Keratinocyte (primary cell): ENCODE results near the gene UTP11. TPM values are rescaled to one million over a fixed set of nuclear protein-coding genes. Genes with fewer than 3 reads are reported as not detected.

Experiments
- DNase-seq: peaks from one replicate; pipeline ENCODE4 v3.0.0-alpha.2; 2011; ENCODE audit warnings: low read depth, missing footprints, low spot score
- FAIRE-seq: peaks from 2 replicates; lab custom pipeline; 2011; peaks lifted over from hg19 to GRCh38; lab: Jason Lieb, UNC
- H2AFZ ChIP-seq: 2 replicates; pipeline ENCODE4 v1.6.0; 2012; ENCODE audit warnings: low read length, control low read depth, inconsistent platforms; ENCODE audit not compliant: control insufficient read depth
- H3K27ac ChIP-seq: 2 replicates; pipeline ENCODE4 v1.5.1; 2011; ENCODE audit warnings: low read length; ENCODE audit not compliant: control insufficient read depth, insufficient read depth
- H3K27me3 ChIP-seq: 3 replicates; pipeline ENCODE4 v1.6.0; 2011; ENCODE audit warnings: low read length; ENCODE audit not compliant: control insufficient read depth, insufficient read depth; ENCODE audit errors: extremely low read depth
- H3K36me3 ChIP-seq, 2 experiments: 2 replicates in 1 of 2; 3 replicates in 1 of 2; pipeline ENCODE4 v1.5.1; 2011; ENCODE audit warnings: low read length in 2 of 2, mild to moderate bottlenecking in 1 of 2; ENCODE audit not compliant: control insufficient read depth in 2 of 2, insufficient read depth in 2 of 2; ENCODE audit errors: extremely low read depth in 1 of 2
- H3K4me1 ChIP-seq: 3 replicates; pipeline ENCODE4 v1.5.1; 2011; ENCODE audit warnings: low read length; ENCODE audit not compliant: control insufficient read depth, insufficient read depth; ENCODE audit errors: extremely low read depth
- H3K4me2 ChIP-seq: 3 replicates; pipeline ENCODE4 v1.6.0; 2011; ENCODE audit warnings: low read depth, low read length; ENCODE audit not compliant: control insufficient read depth, insufficient read depth; ENCODE audit errors: extremely low read depth
- H3K4me3 ChIP-seq, 3 experiments: fragments of 200-600 bp in 1 of 3; sonication (generic) in 1 of 3; 2 replicates in 2 of 3; 3 replicates in 1 of 3; pipeline ENCODE4 v1.5.1; 2011 to 2016; ENCODE audit warnings: low read length in 3 of 3, mild to moderate bottlenecking in 3 of 3, control low read depth in 2 of 3, inconsistent platforms in 1 of 3, low read depth in 1 of 3, mixed read lengths in 1 of 3, mixed run types in 1 of 3, moderate library complexity in 1 of 3; ENCODE audit not compliant: control insufficient read depth in 2 of 3, insufficient read depth in 2 of 3; ENCODE audit errors: extremely low read depth in 1 of 3
- H3K79me2 ChIP-seq: 2 replicates; pipeline ENCODE4 v1.6.0; 2012; ENCODE audit warnings: low read length; ENCODE audit not compliant: control insufficient read depth, insufficient read depth
- H3K9ac ChIP-seq: 3 replicates; pipeline ENCODE4 v1.6.0; 2011; ENCODE audit warnings: low read length; ENCODE audit not compliant: control insufficient read depth, insufficient read depth; ENCODE audit errors: extremely low read depth
- H3K9me1 ChIP-seq: 3 replicates; pipeline ENCODE4 v1.6.0; 2011; ENCODE audit warnings: low read length; ENCODE audit not compliant: control insufficient read depth, insufficient read depth; ENCODE audit errors: extremely low read depth
- H3K9me3 ChIP-seq: 2 replicates; pipeline ENCODE4 v1.5.1; 2012; ENCODE audit warnings: low read depth, low read length; ENCODE audit not compliant: control insufficient read depth
- H4K20me1 ChIP-seq: 3 replicates; pipeline ENCODE4 v1.6.0; 2011; ENCODE audit warnings: low read length; ENCODE audit not compliant: control insufficient read depth, insufficient read depth; ENCODE audit errors: extremely low read depth
- EZH2 ChIP-seq: IDR thresholded peaks from one replicate; pipeline ENCODE4 v1.6.1; 2012; ENCODE audit warnings: inconsistent platforms, mild to moderate bottlenecking, low read length, moderate library complexity
- dilution Hi-C: fragments of 300-500 bp; cut with MboI; formaldehyde crosslinking; loops from one replicate; pipeline ENCODE4 v1.7.0; 2020; ENCODE audit warnings: low sequenced_read_pairs; ENCODE audit not compliant: extremely low pct_ligation_motif_present
- polyA plus RNA-seq, 5 experiments: library from polyadenylated mRNA; depleted of rRNA in 3 of 5; stranded (reverse) in 3 of 5; stranded (forward) in 1 of 5; unstranded in 1 of 5; fragments of >200 nt; gene quantifications; 1 replicate in 1 of 5; 2 replicates in 3 of 5; 3 replicates in 1 of 5; pipeline versions ENCODE4 v1.2.1 to v1.2.3, GENCODE V29; 2011 to 2012; ENCODE audit warnings: missing spikeins in 2 of 5, low read depth in 1 of 5, low replicate concordance in 1 of 5
- TF ChIP-seq, protein P1 (sequence below), 3 experiments: IDR thresholded peaks in 1 of 3; conservative IDR thresholded peaks in 1 of 3; optimal IDR thresholded peaks in 1 of 3; 2 replicates in 2 of 3; 3 replicates in 1 of 3; pipeline versions ENCODE3 to v1.5.1; 2011; ENCODE audit warnings: low read length in 3 of 3, mild to moderate bottlenecking in 3 of 3, moderate library complexity in 2 of 3, control low read depth in 1 of 3, inconsistent platforms in 1 of 3; ENCODE audit not compliant: insufficient read depth in 2 of 3; ENCODE audit errors: extremely low read depth in 1 of 3

The UTP11 gene
- polyA plus RNA-seq, 1 donor (not counting 4 experiments of a cell fraction or from before 2014, with no cell fraction given), result 50.0 TPM

DNA sequence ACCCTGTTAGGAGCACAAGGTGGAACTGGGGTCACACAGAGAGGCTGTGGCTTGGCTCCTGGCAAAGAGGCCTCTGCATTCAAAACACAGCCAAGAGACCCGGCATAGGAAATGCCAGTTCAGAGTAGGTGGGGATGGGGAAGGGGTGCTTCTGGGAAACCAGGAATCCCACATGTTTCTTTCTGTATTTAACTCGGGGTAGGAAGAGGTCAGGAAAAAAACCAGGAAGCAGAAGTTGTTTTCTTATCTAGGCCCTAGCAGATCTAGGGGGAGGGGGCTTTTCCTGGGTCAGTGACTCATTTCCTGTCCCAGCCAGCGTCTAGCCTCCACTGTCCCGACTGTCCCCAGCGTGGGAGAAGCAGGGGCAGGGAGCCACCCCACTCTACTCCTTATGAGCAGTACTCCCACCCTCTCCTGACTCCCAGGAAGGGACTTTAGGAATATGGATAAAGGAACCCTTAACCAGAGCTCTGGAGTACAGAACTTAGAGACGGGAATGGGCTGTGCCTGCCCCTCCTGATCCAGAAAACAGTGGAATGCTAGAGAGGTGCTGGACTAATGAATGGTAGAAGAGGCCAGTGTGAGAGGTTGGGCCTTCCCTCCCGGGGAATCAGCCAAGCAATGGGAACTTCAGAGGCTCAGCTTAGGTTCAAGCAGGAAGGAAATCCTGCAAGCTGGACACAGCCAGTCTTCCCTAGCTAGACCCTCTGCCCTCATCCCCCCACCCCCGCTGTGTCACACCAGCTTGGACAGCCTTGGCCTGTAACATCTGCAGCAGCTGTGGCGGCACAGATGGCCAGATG, 12.9 kb upstream of the UTP11 start:
- H3K4me3 ChIP-seq, result peak overlapping the region in 2 of 3 experiments; percentile 26 to 46
- no peak overlapping the region for H2AFZ ChIP-seq
- peaks cover 3% of the 10 kb centered on the region for H3K9me1 ChIP-seq
- no peaks in the 10 kb centered on the region for H4K20me1 ChIP-seq
- H3K4me1 ChIP-seq, result peaks cover 55% of the 10 kb centered on the region
- DNase-seq (no peak), FAIRE-seq (peak; percentile 65)
- H3K27me3 ChIP-seq, result no peaks in the 10 kb centered on the region
- H3K27ac ChIP-seq, result peak overlapping the region; percentile 90
- H3K4me2 ChIP-seq, result peak overlapping the region; percentile 89
- H3K9me3 ChIP-seq, result no peaks in the 10 kb centered on the region
- H3K36me3 ChIP-seq, result peaks cover 14 to 28% of the 10 kb centered on the region in 2 experiments
- H3K9ac ChIP-seq, result peak overlapping the region; percentile 68
- dilution Hi-C loops, result no loop called here
- H3K79me2 ChIP-seq, result peaks cover 51% of the 10 kb centered on the region
- TF ChIP-seq EZH2, result no peak
- TF ChIP-seq, protein P1, sequence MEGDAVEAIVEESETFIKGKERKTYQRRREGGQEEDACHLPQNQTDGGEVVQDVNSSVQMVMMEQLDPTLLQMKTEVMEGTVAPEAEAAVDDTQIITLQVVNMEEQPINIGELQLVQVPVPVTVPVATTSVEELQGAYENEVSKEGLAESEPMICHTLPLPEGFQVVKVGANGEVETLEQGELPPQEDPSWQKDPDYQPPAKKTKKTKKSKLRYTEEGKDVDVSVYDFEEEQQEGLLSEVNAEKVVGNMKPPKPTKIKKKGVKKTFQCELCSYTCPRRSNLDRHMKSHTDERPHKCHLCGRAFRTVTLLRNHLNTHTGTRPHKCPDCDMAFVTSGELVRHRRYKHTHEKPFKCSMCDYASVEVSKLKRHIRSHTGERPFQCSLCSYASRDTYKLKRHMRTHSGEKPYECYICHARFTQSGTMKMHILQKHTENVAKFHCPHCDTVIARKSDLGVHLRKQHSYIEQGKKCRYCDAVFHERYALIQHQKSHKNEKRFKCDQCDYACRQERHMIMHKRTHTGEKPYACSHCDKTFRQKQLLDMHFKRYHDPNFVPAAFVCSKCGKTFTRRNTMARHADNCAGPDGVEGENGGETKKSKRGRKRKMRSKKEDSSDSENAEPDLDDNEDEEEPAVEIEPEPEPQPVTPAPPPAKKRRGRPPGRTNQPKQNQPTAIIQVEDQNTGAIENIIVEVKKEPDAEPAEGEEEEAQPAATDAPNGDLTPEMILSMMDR (optimal IDR thresholded peaks at IDR 0.05 in 1 of 3, IDR thresholded peaks at IDR 0.05 in 1 of 3, conservative IDR thresholded peaks at IDR 0.05 in 1 of 3; ENCODE audit: extremely low read depth in 1 of 3, insufficient read depth in 2 of 3, low read length in 3 of 3), result no peak

DNA sequence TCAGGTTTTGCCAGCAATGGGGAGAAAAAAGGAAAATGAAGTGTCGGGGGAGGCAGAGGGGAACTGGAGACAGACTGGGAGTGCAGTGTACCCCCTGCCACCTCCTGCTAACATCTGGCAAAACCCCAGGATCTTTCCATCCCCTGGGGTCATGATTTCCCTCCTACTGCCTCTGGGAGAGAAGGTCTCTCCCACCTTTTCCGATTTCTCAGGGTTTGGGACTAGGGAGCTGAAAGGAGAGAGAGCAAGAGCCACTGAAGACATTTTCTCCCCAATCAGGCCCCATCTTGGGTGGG, 12.4 kb upstream of the UTP11 start:
- Histone ChIP-seq H3K27ac (peak overlapping the region; percentile 90), H3K9ac (peak overlapping the region; percentile 68), H2AFZ (peak overlapping the region; percentile 47), H4K20me1 (no peaks in the 10 kb centered on the region), H3K4me1 (peaks cover 53% of the 10 kb centered on the region), H3K9me1 (peaks cover 3% of the 10 kb centered on the region), H3K79me2 (peaks cover 53% of the 10 kb centered on the region), H3K9me3 (no peaks in the 10 kb centered on the region), H3K4me2 (peak overlapping the region; percentile 89), H3K4me3 (peak overlapping the region in 2 of 3 experiments; percentile 46 to 51), H3K27me3 (no peaks in the 10 kb centered on the region), H3K36me3 (peaks cover 14 to 25% of the 10 kb centered on the region in 2 experiments)
- DNase-seq (no peak), FAIRE-seq (no peak)
- dilution Hi-C loops, result no loop called here
- TF ChIP-seq, protein P1 (optimal IDR thresholded peaks at IDR 0.05 in 1 of 3, IDR thresholded peaks at IDR 0.05 in 1 of 3, conservative IDR thresholded peaks at IDR 0.05 in 1 of 3; ENCODE audit: extremely low read depth in 1 of 3, insufficient read depth in 2 of 3, low read length in 3 of 3), result no peak
- TF ChIP-seq EZH2, result no peak
